WERI-Rb-1 (cell line): ENCODE measurements around the gene SENP2.
"Not testable (repeated sequence)": the region's sequence is repeated elsewhere in the genome, so short reads cannot be mapped to it uniquely, and the experiment has no call there.

Experiments
- DNase-seq: peaks from one replicate; pipeline ENCODE4 v3.0.0-alpha.2; 2020
- H3K27ac ChIP-seq: fragments of 250-450 bp; sonication (Bioruptor Pico); 2 replicates; pipeline ENCODE4 v1.5.1; 2020; ENCODE audit warnings: mild to moderate bottlenecking, moderate library complexity
- H3K27me3 ChIP-seq: fragments of 250-450 bp; sonication (Bioruptor Pico); 2 replicates; pipeline ENCODE4 v1.5.1; 2021; ENCODE audit warnings: mild to moderate bottlenecking, low read depth, moderate library complexity; ENCODE audit not compliant: insufficient read depth, severe bottlenecking
- H3K36me3 ChIP-seq: fragments of 250-450 bp; sonication (Bioruptor Pico); 2 replicates; pipeline ENCODE4 v1.5.1; 2020; ENCODE audit warnings: mild to moderate bottlenecking, moderate library complexity
- H3K4me3 ChIP-seq: 2 replicates; pipeline ENCODE4 v1.5.1; 2011; ENCODE audit warnings: low read depth, mild to moderate bottlenecking, control low read depth, low read length
- H3K9me3 ChIP-seq: fragments of 250-450 bp; sonication (Bioruptor Pico); 2 replicates; pipeline ENCODE4 v1.5.1; 2021; ENCODE audit warnings: mild to moderate bottlenecking, moderate library complexity; ENCODE audit not compliant: severe bottlenecking
- TF ChIP-seq, protein P1 (sequence below): IDR thresholded peaks from 2 replicates; pipeline ENCODE4 v1.5.1; 2011; ENCODE audit warnings: low read depth, mild to moderate bottlenecking, control low read depth, inconsistent platforms, low read length

The SENP2 gene

DNA sequence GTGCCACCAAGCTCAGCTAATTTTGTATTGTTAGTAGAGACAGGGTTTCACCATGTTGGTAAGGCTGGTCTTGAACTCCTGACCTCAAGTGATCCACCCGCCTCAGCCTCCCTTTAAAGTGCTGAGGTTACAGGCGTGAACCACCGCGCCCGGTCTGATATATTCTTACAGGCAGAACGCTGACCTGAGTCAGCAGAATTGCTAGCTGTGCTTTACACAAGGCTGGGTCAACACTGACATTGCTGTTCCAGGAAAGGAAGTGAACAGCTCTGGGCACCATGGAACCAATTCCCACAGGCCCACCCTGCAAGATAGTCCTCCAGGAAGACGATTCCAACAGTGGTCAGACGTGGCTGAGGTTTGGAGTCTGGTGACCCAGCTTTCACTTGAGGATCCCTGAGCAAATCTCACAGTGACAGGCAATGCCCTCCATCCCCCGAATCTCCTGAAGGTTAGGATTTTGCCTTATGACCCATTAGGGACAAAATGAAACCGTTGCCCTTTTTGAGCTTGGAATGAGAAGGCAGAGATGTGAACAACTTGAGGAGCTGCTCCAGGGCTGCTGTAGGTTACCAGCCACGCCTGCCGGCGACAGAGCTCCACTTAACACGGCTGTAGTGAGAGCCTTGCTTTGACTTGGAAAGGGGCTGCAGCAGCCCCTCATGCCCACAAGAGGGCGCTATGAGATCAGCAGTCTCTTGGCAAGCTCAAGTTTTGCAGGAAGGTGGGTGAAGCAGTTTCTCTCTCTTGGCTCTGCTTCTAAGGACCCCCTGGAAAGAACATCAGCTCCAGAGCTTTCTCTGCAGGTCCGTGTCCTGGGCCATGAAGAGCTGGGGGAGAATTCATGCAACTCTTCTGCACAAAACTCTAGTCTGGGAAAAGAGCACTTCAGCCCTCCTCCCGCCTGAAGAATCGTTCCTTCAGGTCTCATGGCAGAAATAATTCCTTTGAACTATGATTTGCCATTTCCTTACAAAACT, 74.1 kb downstream of the SENP2 start:
- peaks cover 6% of the 10 kb centered on the region for H3K9me3 ChIP-seq
- H3K27ac ChIP-seq: no peak overlapping the region
- peaks cover 31% of the 10 kb centered on the region for H3K36me3 ChIP-seq
- H3K4me3 ChIP-seq: no peak overlapping the region
- DNase-seq: peak; percentile 75
- TF ChIP-seq, protein P1, sequence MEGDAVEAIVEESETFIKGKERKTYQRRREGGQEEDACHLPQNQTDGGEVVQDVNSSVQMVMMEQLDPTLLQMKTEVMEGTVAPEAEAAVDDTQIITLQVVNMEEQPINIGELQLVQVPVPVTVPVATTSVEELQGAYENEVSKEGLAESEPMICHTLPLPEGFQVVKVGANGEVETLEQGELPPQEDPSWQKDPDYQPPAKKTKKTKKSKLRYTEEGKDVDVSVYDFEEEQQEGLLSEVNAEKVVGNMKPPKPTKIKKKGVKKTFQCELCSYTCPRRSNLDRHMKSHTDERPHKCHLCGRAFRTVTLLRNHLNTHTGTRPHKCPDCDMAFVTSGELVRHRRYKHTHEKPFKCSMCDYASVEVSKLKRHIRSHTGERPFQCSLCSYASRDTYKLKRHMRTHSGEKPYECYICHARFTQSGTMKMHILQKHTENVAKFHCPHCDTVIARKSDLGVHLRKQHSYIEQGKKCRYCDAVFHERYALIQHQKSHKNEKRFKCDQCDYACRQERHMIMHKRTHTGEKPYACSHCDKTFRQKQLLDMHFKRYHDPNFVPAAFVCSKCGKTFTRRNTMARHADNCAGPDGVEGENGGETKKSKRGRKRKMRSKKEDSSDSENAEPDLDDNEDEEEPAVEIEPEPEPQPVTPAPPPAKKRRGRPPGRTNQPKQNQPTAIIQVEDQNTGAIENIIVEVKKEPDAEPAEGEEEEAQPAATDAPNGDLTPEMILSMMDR: peak; percentile 99
- no peaks in the 10 kb centered on the region for H3K27me3 ChIP-seq

DNA sequence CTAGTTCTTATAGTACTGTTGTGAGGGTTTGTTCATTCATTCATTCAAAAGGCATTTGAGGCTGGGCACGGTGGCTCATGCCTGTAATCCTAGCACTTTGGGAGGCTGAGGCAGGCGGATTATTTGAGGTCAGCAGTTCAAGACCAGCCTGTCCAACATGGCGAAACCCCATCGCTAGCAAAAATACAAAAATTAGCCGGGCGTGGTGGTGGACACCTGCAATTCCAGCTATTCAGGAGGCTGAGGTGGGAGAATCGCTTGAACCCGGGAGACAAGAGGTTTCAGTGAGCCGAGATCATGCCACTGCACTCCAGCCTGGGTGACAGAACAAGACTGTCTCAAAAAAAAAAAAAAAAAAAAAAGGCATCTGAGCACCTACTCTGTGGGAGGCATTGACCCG, 75.2 kb downstream of the SENP2 start:
- not testable (repeated sequence) for H3K27me3 ChIP-seq, DNase-seq, H3K27ac ChIP-seq, H3K4me3 ChIP-seq, H3K9me3 ChIP-seq
- H3K36me3 ChIP-seq: peaks cover 24% of the 10 kb centered on the region

DNA sequence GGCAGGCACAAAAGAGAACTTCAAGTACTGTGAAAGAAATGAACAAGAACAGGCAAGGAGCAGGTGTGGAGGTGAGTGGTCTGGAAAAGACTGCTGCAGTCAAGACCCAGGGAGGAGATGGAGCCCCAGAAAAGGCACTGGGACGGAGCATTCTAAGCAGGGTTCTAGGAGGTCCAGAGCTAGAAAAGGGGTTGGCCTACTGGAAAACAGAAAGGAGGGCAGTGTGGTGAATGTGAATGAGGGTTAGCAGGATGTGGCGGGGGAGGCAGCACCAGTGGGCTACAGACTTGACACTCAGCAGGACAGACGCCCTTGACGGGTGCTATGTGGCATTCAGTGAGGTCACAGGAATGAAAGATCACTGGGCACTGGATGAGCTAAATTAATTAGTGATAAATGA, 75.7 kb downstream of the SENP2 start:
- Histone ChIP-seq H3K27me3 (no peaks in the 10 kb centered on the region), H3K36me3 (peaks cover 19% of the 10 kb centered on the region), H3K4me3 (no peak overlapping the region), H3K27ac (no peak overlapping the region), H3K9me3 (peaks cover 6% of the 10 kb centered on the region)
- no peak for DNase-seq
- TF ChIP-seq, protein P1: no peak

DNA sequence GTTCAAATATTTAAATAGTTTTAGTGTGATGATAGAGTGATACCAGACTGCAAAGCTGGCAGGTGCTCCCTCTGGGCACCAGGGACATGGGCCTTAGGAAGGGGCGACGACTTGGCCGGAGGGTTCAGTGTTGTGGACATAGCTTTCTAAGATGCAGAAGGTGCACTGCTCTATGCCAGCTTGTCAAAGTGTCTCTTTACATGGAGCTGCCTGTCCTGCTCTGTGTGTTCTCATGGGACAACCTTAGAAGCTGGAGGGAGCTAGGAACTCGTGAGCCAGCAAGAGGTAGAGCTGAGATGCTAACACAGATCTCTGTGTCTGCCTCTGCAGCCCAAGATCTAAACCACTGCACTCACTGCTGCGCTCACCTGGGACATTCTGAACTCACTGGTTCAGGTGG, 77.8 kb downstream of the SENP2 start:
- TF ChIP-seq, protein P1: no peak
- no peak overlapping the region for H3K27ac ChIP-seq
- no peak overlapping the region for H3K4me3 ChIP-seq
- DNase-seq: no peak
- H3K27me3 ChIP-seq: no peaks in the 10 kb centered on the region
- H3K9me3 ChIP-seq: peaks cover 6% of the 10 kb centered on the region
- peaks cover 7% of the 10 kb centered on the region for H3K36me3 ChIP-seq

DNA sequence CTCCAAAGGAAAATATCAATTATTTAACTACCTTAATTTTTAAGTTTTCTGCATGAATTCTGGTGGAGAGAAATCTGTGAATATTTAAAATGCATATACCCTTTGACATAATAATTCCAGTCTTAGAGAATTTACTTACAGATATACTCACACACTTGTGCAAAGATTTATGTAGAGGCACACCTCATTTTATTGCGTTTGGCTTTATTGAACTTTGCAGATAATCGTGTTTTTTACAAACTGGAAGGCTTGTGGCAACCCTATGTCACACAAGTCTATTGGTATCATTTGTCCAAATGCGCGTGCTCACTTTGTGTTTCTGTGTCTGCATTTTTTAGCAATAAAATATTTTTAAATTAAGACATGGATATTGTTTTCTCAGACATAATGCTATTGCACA, 81.5 kb downstream of the SENP2 start:
- Histone ChIP-seq H3K9me3 (peaks cover 6% of the 10 kb centered on the region), H3K27me3 (no peaks in the 10 kb centered on the region), H3K27ac (no peak overlapping the region), H3K4me3 (no peak overlapping the region), H3K36me3 (peaks cover 26% of the 10 kb centered on the region)
- no peak for DNase-seq
- TF ChIP-seq, protein P1: no peak

DNA sequence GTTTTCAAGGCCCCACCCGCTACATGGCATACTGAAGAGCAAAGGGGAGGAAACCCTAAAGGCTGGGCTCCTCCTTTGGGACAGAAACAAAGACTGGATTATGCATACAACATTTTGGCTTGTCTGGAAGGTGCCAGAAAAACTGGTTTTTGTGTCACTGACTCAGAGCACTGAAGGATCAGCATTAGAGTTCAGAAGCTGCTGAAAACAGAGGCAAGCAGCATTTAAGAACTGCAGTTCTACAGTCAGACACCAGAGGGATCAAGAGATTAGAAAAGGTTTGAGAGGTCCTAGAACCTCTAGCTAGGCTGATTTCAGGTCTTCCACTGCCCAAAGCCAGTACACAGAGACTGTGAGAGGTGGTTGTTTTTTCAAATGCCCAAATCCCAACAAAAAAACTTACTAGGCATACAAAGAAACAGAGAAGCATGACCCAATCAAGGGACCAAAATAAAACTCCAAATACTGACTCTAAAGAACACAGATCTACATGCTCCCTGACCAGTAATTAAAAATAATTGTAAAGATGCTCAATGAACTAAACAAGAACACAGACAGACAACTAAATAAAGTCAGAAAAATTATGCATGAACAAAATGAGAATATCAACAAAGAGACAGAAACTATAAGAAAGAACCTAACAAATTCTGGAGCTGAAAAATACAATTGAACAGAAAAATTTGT, 91.2 kb downstream of the SENP2 start:
- H3K27ac ChIP-seq: no peak overlapping the region

More for the DNA sequence above, 91.2 kb downstream of the SENP2 start:
- peaks cover 2% of the 10 kb centered on the region for H3K9me3 ChIP-seq
- no peak overlapping the region for H3K4me3 ChIP-seq
- H3K27me3 ChIP-seq: no peaks in the 10 kb centered on the region
- DNase-seq: peak; percentile 20
- TF ChIP-seq, protein P1: peak; percentile 68
- peaks cover 58% of the 10 kb centered on the region for H3K36me3 ChIP-seq
